HG02588 (cell line): Measurements from ENCODE around the gene ELP1.
A peak's percentile ranks its signal among the peaks of the same experiment; 100 is the strongest.

Experiments used
- ATAC-seq: cut with Tn5 transposase; IDR thresholded peaks from one replicate; pipeline ENCODE4 v1.9.1; 2021; ENCODE audit warnings: mild to moderate bottlenecking, moderate library complexity; ENCODE audit not compliant: unreplicated experiment

The ELP1 gene

GRCh38 chr9:108883085-108883484 lies 50.8 kb downstream of the ELP1 start:
- ATAC-seq: no peak

GRCh38 chr9:108882052-108882888 lies 51.7 kb downstream of the ELP1 start:
- ATAC-seq: no peak

- no peak for ATAC-seq
Observed at GRCh38 chr9:108880738-108881316, 53.1 kb downstream of the ELP1 start.

DNA sequence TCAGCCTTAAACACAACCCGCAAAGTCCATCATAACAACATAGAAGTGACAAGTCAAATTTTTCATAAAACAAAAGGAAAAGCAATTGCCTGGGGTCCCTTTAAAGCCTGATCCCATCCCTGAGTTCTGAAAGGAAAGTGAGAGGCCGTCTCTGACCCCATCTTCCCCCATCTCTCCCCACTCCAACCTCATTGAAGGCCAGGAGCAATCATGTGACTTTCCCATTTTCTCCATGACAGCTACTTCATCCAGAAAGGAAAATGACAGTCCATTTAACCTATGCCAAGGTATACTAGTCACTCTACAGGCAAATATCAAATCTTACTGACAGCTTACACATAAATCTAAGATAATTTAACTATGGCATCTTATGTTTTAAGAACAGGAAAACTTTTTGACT lies 56.4 kb downstream of the ELP1 start:
- no peak for ATAC-seq

DNA sequence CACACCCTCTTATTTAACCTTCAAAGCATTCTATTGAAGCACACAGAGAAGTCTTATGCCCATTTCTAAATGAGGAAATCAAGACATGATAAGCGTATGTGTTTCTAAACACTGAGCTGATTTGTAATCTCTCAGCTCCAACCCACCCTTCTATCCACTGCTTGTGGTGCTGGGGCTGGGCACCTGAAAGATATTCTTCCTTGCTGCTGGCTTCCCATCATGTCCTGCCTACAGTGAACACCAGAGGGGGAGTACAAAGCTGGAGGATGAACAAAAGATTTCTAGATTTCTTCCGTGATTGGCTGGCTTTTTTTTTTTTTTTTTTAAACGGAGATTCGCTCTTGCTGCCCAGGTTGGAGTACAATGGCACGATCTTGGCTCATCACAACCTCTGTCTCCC lies 57.5 kb downstream of the ELP1 start:
- no peak for ATAC-seq

- peak; percentile 49 for ATAC-seq
Observed at GRCh38 chr9:108874058-108874788, 59.7 kb downstream of the ELP1 start.

DNA sequence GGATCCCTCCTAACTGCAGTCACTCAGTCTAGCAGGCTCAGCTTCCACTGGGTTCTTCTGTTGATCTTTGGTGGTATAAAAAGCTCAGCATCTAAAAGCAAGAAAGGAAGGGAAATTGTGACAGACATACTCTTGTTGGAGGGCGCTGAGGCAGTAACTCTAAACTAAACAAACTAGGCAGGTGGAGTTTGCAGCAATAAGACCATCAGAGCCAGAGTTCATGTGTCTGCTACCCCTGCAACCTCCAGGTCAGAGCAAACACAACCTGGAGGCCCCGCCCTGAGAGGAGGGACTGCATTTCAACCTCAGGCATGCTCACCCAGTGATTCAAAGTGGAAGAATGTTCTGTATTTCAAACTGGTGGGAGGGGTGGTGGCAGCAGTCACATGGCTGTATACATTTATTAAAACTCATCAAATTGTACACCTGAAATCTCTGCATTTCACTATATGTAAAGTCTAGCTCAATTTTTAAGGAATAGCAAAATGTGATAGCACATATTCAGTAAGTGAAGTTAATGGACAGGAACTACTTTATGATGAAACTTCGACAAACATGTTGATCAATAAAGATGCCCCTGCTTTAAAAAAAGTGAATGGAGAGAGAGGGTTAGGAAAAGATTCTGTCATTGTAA lies 64.7 kb downstream of the ELP1 start:
- ATAC-seq: no peak

- ATAC-seq: no peak
Observed at GRCh38 chr9:108867829-108868228, 66.1 kb downstream of the ELP1 start.

DNA sequence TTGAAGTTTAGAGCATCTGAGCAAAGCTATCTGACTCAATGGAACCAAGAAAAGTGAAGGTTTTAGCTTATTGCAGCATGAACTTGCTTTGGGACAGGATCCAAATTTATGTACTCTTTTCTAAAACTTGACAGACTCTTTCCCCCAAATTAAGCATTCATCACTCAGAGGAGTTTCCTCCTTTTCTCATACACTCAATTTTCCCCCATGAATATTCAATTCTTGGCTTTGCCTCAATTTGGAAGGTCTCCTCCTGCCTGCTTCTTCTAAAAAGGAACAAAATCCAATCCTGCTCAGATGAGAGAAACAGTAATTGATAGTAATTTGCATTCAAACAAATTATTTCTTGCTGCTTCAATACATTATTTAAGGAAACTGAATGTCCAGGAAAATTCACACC lies 66.8 kb downstream of the ELP1 start:
- no peak for ATAC-seq

- no peak for ATAC-seq
Observed at GRCh38 chr9:108866001-108866420, 67.9 kb downstream of the ELP1 start.

GRCh38 chr9:108865037-108865436 lies 68.9 kb downstream of the ELP1 start:
- ATAC-seq: no peak

- ATAC-seq: no peak
Observed at GRCh38 chr9:108864446-108864845, 69.5 kb downstream of the ELP1 start.

- ATAC-seq: no peak
Observed at GRCh38 chr9:108863891-108864290, 70.0 kb downstream of the ELP1 start.

DNA sequence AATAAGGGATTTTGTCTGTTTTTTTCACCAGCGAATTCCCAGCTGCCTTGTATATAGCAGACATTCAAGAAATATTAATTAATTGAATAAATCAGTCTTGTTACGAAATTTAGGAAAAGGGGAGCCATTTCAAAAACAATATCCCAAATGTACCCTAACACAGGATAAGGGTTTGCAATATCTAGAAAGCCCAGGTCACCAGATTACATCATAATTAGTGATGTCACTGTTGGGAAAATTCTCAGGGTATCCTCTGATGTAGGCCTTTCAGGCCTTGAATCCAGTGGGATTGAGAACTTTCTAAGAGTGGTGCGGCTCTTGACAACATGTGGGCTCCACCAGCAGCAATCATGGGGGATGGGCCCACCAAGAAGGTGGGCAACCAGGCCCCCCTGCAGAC lies 71.9 kb downstream of the ELP1 start, which contains the start of gene ACTL7A:
ACTL7A (plus strand) TSS at position 270 of the 400 bp plus-strand sequence; CDS start at position 327, 57 bp downstream.
- no peak for ATAC-seq

GRCh38 chr9:108861464-108861863 lies 72.5 kb downstream of the ELP1 start:
- ATAC-seq: no peak

DNA sequence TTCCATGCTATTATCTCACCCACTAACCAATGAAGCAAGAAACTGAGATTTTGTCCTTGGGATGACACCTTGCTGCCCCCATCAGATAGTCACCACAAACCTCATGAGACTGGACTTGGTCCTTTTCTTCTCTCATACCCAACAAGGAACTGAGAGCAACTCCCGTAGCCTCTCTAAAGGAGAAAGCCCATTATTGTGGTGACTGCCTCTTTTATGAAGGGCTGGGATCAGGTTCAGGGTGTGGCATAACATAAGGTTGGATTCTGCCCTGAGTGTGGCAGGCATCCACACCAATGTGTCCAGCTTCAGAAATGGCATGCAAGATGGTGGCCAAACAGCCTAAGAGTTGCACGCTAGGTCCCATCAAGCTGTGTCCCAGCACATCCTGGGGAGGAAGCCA lies 73.2 kb downstream of the ELP1 start:
- ATAC-seq: no peak

DNA sequence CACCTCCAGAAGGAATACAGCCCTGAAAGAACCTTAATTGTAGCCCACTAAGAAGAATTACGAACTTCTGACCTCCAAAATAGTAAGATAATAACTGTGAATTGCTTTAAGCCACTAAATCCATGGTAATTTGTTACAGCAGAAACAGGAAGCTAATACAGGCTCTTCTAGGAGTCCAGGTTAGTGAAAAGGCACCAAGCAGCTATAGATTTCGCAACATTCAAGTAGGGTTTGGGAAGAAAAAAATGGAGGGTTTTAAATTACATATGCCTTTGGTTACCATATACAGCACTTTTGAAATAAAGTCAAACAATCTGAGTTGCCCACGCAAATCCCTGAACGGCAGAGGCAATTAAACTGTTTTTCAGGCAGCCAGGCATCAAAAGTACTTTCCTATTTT lies 73.6 kb downstream of the ELP1 start:
- no peak for ATAC-seq

GRCh38 chr9:108859459-108860114 lies 74.3 kb downstream of the ELP1 start:
- peak; percentile 69 for ATAC-seq

GRCh38 chr9:108857572-108857971 lies 76.4 kb downstream of the ELP1 start:
- ATAC-seq: no peak

DNA sequence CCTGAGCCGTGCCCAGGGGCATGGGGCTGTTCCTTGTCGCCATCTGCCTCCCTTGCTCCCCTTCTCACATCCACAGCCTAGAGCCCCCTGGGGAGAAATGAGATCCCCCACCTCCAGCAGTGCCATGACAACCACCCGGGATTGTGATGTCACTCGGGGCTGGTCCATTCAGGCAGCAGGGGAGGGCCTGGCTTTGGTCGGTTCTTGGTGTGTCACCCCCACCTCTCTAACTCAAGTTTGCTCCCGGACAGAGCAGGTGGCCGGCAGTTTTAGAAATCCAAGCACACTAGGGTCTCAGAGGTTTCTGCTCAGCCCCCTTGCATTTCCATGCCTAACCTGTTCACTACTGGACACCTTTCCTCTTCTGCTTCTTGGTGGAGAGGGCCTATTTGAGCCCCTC lies 78.0 kb downstream of the ELP1 start, which contains the start of gene ACTL7B:
ACTL7B (minus strand) TSS at position 99 of the 400 bp plus-strand sequence; CDS start at position 43, 56 bp downstream.
- no peak for ATAC-seq

DNA sequence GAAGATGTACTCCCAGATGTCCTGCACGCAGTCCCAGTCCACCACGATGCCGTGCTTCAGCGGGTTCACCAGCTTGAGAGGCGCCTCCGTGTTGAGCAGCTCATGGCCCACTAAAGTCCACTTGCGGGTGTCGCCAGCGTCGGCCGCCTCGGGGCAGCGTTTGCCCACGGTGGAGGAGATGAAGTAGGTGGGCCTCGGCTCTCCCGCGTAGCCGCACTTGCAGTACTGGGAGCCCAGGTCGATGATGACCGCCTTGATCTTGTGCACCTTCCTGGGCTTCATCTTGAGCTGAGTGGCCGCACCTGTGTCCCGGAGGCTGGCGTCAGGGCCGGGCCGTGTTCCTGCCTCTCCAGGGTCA lies 78.4 kb downstream of the ELP1 start:
- no peak for ATAC-seq
